ENCODE data around the gene ATP4B.

The ATP4B gene

DNA sequence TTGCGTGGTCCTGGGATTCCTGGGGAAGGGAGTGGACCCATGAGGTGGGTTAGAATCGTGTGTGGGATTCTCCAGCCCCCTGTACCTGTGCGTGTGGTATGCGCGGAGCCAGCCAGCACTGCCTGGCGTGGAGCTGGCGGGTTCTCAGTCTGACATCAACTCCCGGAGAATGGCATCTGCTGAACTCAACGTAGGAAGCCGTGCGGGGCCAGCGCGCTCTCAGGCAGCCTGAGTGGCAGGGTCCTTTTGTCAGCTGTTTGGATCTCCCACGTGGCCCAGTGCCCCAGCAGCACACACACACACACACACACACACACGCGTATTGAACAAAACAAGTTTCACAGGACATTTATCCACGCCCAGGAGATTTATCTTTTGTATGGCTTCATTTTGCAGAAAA, 28.1 kb downstream of the ATP4B start:
- Histone ChIP-seq H3K4me3 (ENCODE audit: low read depth, low read length, poor library complexity, severe bottlenecking) (no peak overlapping the region), H3K4me2 (ENCODE audit: low read length) (no peak overlapping the region), H3K9me3 (ENCODE audit: low read length) (no peaks in the 10 kb centered on the region), H3K4me1 (ENCODE audit: insufficient read depth, low read length, severe bottlenecking) (no peaks in the 10 kb centered on the region), H3K9ac (ENCODE audit: low read length) (no peak overlapping the region), H3K36me3 (ENCODE audit: insufficient read depth, low read length) (peaks cover 98% of the 10 kb centered on the region), H3K27me3 (ENCODE audit: insufficient read depth, low read length) (no peaks in the 10 kb centered on the region), H4K20me1 (ENCODE audit: insufficient read depth, low read length) (no peaks in the 10 kb centered on the region), H3K27ac (ENCODE audit: low read depth, low read length, poor library complexity, severe bottlenecking) (no peak overlapping the region), H2AFZ (ENCODE audit: low read length) (no peak overlapping the region), H3F3A (ENCODE audit: insufficient read depth, low read length) (no peaks in the 10 kb centered on the region), H3K79me2 (ENCODE audit: insufficient read depth, low read length) (peaks cover 12% of the 10 kb centered on the region; the same call in 1 of the 2 replicates), H3K9me2 (ENCODE audit: low read depth, low read length) (no peaks in the 10 kb centered on the region)
- TF ChIP-seq EZH2 (IDR thresholded peaks at IDR 0.05; ENCODE audit: borderline replicate concordance, low read length) = no peak
- TF ChIP-seq, protein P1, sequence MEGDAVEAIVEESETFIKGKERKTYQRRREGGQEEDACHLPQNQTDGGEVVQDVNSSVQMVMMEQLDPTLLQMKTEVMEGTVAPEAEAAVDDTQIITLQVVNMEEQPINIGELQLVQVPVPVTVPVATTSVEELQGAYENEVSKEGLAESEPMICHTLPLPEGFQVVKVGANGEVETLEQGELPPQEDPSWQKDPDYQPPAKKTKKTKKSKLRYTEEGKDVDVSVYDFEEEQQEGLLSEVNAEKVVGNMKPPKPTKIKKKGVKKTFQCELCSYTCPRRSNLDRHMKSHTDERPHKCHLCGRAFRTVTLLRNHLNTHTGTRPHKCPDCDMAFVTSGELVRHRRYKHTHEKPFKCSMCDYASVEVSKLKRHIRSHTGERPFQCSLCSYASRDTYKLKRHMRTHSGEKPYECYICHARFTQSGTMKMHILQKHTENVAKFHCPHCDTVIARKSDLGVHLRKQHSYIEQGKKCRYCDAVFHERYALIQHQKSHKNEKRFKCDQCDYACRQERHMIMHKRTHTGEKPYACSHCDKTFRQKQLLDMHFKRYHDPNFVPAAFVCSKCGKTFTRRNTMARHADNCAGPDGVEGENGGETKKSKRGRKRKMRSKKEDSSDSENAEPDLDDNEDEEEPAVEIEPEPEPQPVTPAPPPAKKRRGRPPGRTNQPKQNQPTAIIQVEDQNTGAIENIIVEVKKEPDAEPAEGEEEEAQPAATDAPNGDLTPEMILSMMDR (IDR thresholded peaks at IDR 0.05; ENCODE audit: low read length) = no peak

DNA sequence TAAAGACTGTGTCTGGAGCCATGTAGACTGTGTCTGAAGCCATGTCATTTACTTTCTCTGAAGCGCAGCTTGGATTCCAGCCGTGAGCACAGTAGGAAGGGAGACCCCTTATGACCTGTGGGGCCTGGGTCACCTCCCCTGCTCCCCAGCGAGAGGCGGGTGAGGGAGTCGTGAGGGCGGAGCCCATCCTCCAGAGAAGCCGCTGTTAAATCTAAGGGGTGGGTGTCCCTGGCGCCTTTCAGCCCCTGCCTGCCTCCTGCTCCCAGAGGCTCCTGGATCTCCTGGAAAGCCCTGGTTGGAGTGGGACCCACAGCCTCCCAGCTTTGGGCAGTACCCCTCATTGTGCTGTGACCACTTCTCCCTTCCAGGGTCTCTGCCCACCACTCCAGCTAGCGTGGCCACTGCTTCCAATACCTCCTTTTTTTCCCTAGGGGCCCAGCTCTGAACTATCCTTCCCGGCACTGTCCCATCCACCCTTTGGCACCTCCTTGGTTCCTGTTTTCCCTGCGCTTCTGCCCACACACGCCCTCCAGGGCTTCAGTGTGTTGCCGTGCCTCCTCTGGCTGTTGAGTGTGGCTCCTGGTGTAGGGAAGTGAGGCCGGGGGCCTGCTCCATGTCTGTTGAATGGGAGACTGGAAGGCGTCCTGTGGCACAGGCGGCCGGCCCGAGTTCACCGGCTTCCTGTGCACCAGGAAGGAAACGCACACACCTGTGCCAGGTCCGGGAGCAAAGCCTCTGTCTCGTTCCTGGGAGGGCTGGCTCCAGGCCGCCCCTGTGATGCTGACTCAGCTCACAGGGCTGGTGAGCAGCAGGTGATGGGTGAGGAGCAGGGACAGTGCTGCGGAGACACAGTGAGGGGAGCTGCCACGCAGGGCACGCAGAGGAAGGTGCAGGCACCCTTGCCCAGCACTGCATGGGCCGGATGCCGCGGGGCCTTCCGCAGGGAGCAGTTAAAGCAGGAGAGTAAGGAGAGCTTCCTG, 29.4 kb downstream of the ATP4B start:
- no peak overlapping the region for H3K4me3 ChIP-seq (ENCODE audit: low read depth, low read length, poor library complexity, severe bottlenecking)
- no peaks in the 10 kb centered on the region for H3K9me3 ChIP-seq (ENCODE audit: low read length)
- H3K36me3 ChIP-seq (ENCODE audit: insufficient read depth, low read length) = peaks cover 98% of the 10 kb centered on the region
- H3K27me3 ChIP-seq (ENCODE audit: insufficient read depth, low read length) = no peaks in the 10 kb centered on the region
- TF ChIP-seq, protein P1 (IDR thresholded peaks at IDR 0.05; ENCODE audit: low read length) = no peak
- no peak for TF ChIP-seq EZH2 (IDR thresholded peaks at IDR 0.05; ENCODE audit: borderline replicate concordance, low read length)
- H3K9me2 ChIP-seq (ENCODE audit: low read depth, low read length) = no peaks in the 10 kb centered on the region
- H3F3A ChIP-seq (ENCODE audit: insufficient read depth, low read length) = no peaks in the 10 kb centered on the region
- H3K4me2 ChIP-seq (ENCODE audit: low read length) = no peak overlapping the region
- no peaks in the 10 kb centered on the region for H4K20me1 ChIP-seq (ENCODE audit: insufficient read depth, low read length)
- peaks cover 12% of the 10 kb centered on the region; the same call in 1 of the 2 replicates for H3K79me2 ChIP-seq (ENCODE audit: insufficient read depth, low read length)
- no peak overlapping the region for H3K9ac ChIP-seq (ENCODE audit: low read length)
- no peak overlapping the region for H2AFZ ChIP-seq (ENCODE audit: low read length)
- H3K4me1 ChIP-seq (ENCODE audit: insufficient read depth, low read length, severe bottlenecking) = no peaks in the 10 kb centered on the region
- no peak overlapping the region for H3K27ac ChIP-seq (ENCODE audit: low read depth, low read length, poor library complexity, severe bottlenecking)

DNA sequence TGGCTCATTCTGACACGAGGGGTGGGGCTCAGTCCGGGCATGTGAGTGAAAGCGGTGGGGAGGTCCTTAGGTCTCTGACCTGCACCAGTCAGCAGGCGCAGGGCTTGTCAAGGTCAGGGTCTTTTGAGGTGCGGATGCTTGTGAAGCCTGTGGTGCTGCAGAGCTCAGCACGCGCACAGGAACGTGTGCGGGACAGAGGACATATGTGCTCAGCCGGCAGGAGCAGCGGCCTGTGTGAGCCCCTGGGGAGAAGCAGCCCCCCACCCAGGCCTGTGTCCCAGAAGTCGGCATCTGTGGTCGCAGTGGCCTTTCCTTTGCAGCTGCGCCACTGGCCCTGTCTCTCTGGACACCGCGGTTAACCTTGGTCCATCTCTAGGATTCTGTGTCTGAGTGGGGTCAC, 30.9 kb downstream of the ATP4B start:
- Histone ChIP-seq H3K27ac (ENCODE audit: low read depth, low read length, poor library complexity, severe bottlenecking) (no peak overlapping the region), H3K4me3 (ENCODE audit: low read depth, low read length, poor library complexity, severe bottlenecking) (no peak overlapping the region), H3K27me3 (ENCODE audit: insufficient read depth, low read length) (no peaks in the 10 kb centered on the region), H3K9me2 (ENCODE audit: low read depth, low read length) (no peaks in the 10 kb centered on the region), H3K79me2 (ENCODE audit: insufficient read depth, low read length) (peaks cover 12% of the 10 kb centered on the region; the same call in 1 of the 2 replicates), H3F3A (ENCODE audit: insufficient read depth, low read length) (no peaks in the 10 kb centered on the region), H3K9me3 (ENCODE audit: low read length) (no peaks in the 10 kb centered on the region), H3K4me2 (ENCODE audit: low read length) (no peak overlapping the region), H3K4me1 (ENCODE audit: insufficient read depth, low read length, severe bottlenecking) (no peaks in the 10 kb centered on the region), H2AFZ (ENCODE audit: low read length) (no peak overlapping the region), H3K36me3 (ENCODE audit: insufficient read depth, low read length) (peaks cover 98% of the 10 kb centered on the region), H3K9ac (ENCODE audit: low read length) (no peak overlapping the region), H4K20me1 (ENCODE audit: insufficient read depth, low read length) (no peaks in the 10 kb centered on the region)
- no peak for TF ChIP-seq EZH2 (IDR thresholded peaks at IDR 0.05; ENCODE audit: borderline replicate concordance, low read length)
- TF ChIP-seq, protein P1 (IDR thresholded peaks at IDR 0.05; ENCODE audit: low read length) = no peak
